Astrocyte (in vitro differentiated cells and primary cell): ENCODE data around the gene FAM120B. TPM values are rescaled to one million over a fixed set of nuclear protein-coding genes. Genes with fewer than 3 reads are reported as not detected.

Source experiments
- DNase-seq: peaks from one replicate; pipeline ENCODE4 v3.0.0-alpha.2; 2010; ENCODE audit warnings: low read depth
- FAIRE-seq: peaks from 2 replicates; lab custom pipeline; 2011; peaks lifted over from hg19 to GRCh38; lab: Jason Lieb, UNC
- H2AFZ ChIP-seq: 2 replicates; pipeline ENCODE4 v1.6.0; 2012; ENCODE audit warnings: low read depth, low read length, inconsistent platforms
- H3K27ac ChIP-seq: 2 replicates; pipeline ENCODE4 v1.5.1; 2011; ENCODE audit warnings: low read depth, low read length, inconsistent platforms
- H3K27me3 ChIP-seq: 2 replicates; pipeline ENCODE4 v1.6.0; 2011; ENCODE audit warnings: low read length, inconsistent platforms; ENCODE audit not compliant: insufficient read depth
- H3K36me3 ChIP-seq: 2 replicates; pipeline ENCODE4 v1.5.1; 2011; ENCODE audit warnings: low read length, inconsistent platforms; ENCODE audit not compliant: insufficient read depth
- H3K4me1 ChIP-seq: 2 replicates; pipeline ENCODE4 v1.5.1; 2011; ENCODE audit warnings: low read length, inconsistent platforms; ENCODE audit not compliant: insufficient read depth
- H3K4me2 ChIP-seq: 2 replicates; pipeline ENCODE4 v1.6.0; 2012; ENCODE audit warnings: low read length, inconsistent platforms
- H3K4me3 ChIP-seq: 2 replicates; pipeline ENCODE4 v1.5.1; 2011; ENCODE audit warnings: low read depth, mild to moderate bottlenecking, low read length, inconsistent platforms; ENCODE audit not compliant: insufficient read depth
- H3K79me2 ChIP-seq: 2 replicates; pipeline ENCODE4 v1.6.0; 2012; ENCODE audit warnings: mild to moderate bottlenecking, low read length, inconsistent platforms; ENCODE audit not compliant: insufficient read depth
- H3K9ac ChIP-seq: 2 replicates; pipeline ENCODE4 v1.6.0; 2012; ENCODE audit warnings: mild to moderate bottlenecking, low read length, inconsistent platforms
- H3K9me3 ChIP-seq: 2 replicates; pipeline ENCODE4 v1.5.1; 2012; ENCODE audit warnings: low read depth, mild to moderate bottlenecking, low read length, inconsistent platforms; ENCODE audit not compliant: insufficient read depth
- H4K20me1 ChIP-seq: 2 replicates; pipeline ENCODE4 v1.6.0; 2012; ENCODE audit warnings: low read length, inconsistent platforms; ENCODE audit not compliant: insufficient read depth
- H3K27ac Mint-ChIP-seq: one replicate; pipeline ENCODE4 v1.8.0; 2021; ENCODE audit warnings: mild to moderate bottlenecking, mixed read lengths; ENCODE audit not compliant: unreplicated experiment
- H3K27me3 Mint-ChIP-seq: one replicate; pipeline ENCODE4 v1.8.0; 2021; ENCODE audit warnings: low read depth, mixed read lengths; ENCODE audit not compliant: unreplicated experiment
- H3K36me3 Mint-ChIP-seq: one replicate; pipeline ENCODE4 v1.8.0; 2021; ENCODE audit warnings: low read depth, mixed read lengths; ENCODE audit not compliant: unreplicated experiment
- H3K4me1 Mint-ChIP-seq: one replicate; pipeline ENCODE4 v1.8.0; 2021; ENCODE audit warnings: low read depth, mixed read lengths; ENCODE audit not compliant: unreplicated experiment
- H3K4me3 Mint-ChIP-seq: one replicate; pipeline ENCODE4 v1.8.0; 2021; ENCODE audit warnings: mild to moderate bottlenecking, moderate library complexity, mixed read lengths; ENCODE audit not compliant: unreplicated experiment
- H3K9me3 Mint-ChIP-seq: one replicate; pipeline ENCODE4 v1.8.0; 2021; ENCODE audit warnings: mild to moderate bottlenecking, mixed read lengths; ENCODE audit not compliant: unreplicated experiment
- CTCF ChIP-seq: IDR thresholded peaks from 2 replicates; pipeline ENCODE4 v1.5.1; 2011; ENCODE audit warnings: low read depth, mild to moderate bottlenecking, inconsistent platforms, low read length, moderate library complexity; ENCODE audit not compliant: insufficient read depth
- EZH2 ChIP-seq: IDR thresholded peaks from 2 replicates; pipeline ENCODE4 v1.6.1; 2012; ENCODE audit warnings: mild to moderate bottlenecking, low read length, inconsistent platforms; ENCODE audit not compliant: insufficient read depth
- total RNA-seq: library from RNA; stranded (reverse); gene quantifications from 2 replicates; pipeline ENCODE4 v1.2.1, GENCODE V29; 2021

FAM120B gene
- total RNA-seq, 1 donor from 2014 or later: 29.8 TPM

GRCh38 chr6:170436209-170436809, 129.8 kb downstream of the FAM120B start:
- TF ChIP-seq CTCF: no peak
- TF ChIP-seq EZH2: no peak
- Histone ChIP-seq H3K4me1 (peaks cover 25% of the 10 kb centered on the region), H3K4me3 (no peak overlapping the region), H3K79me2 (no peaks in the 10 kb centered on the region), H2AFZ (no peak overlapping the region), H4K20me1 (no peaks in the 10 kb centered on the region), H3K9ac (no peak overlapping the region), H3K4me2 (no peak overlapping the region), H3K36me3 (no peaks in the 10 kb centered on the region), H3K9me3 (peaks cover 2% of the 10 kb centered on the region), H3K27ac (no peak overlapping the region), H3K27me3 (no peaks in the 10 kb centered on the region)
- H3K4me3 Mint-ChIP-seq: no peak overlapping the region
- DNase-seq (no peak), FAIRE-seq (no peak)
- H3K36me3 Mint-ChIP-seq: no peaks in the 10 kb centered on the region
- H3K9me3 Mint-ChIP-seq: no peaks in the 10 kb centered on the region
- no peaks in the 10 kb centered on the region for H3K27me3 Mint-ChIP-seq
- peaks cover 25% of the 10 kb centered on the region for H3K4me1 Mint-ChIP-seq
- no peak overlapping the region for H3K27ac Mint-ChIP-seq

- no peak for TF ChIP-seq CTCF
- TF ChIP-seq EZH2: no peak
- peak overlapping the region; percentile 45 for H3K4me3 ChIP-seq
- peak overlapping the region; percentile 74 for H2AFZ ChIP-seq
- peak overlapping the region; percentile 84 for H3K27ac ChIP-seq
- H3K9me3 Mint-ChIP-seq: no peaks in the 10 kb centered on the region
- peaks cover 25% of the 10 kb centered on the region for H3K4me1 ChIP-seq
- H3K79me2 ChIP-seq: no peaks in the 10 kb centered on the region
- no peaks in the 10 kb centered on the region for H4K20me1 ChIP-seq
- peaks cover 25% of the 10 kb centered on the region for H3K4me1 Mint-ChIP-seq
- peak; percentile 16 for DNase-seq
- H3K9me3 ChIP-seq: peaks cover 2% of the 10 kb centered on the region
- peak overlapping the region; percentile 98 for H3K27ac Mint-ChIP-seq
- H3K4me2 ChIP-seq: peak overlapping the region; percentile 80
- no peaks in the 10 kb centered on the region for H3K36me3 Mint-ChIP-seq
- FAIRE-seq: no peak
- no peak overlapping the region for H3K4me3 Mint-ChIP-seq
- H3K27me3 Mint-ChIP-seq: no peaks in the 10 kb centered on the region
- peak overlapping the region; percentile 81 for H3K9ac ChIP-seq
- H3K36me3 ChIP-seq: no peaks in the 10 kb centered on the region
- H3K27me3 ChIP-seq: no peaks in the 10 kb centered on the region
Observed at GRCh38 chr6:170437719-170438401, 131.3 kb downstream of the FAM120B start.

GRCh38 chr6:170438402-170438753, 131.8 kb downstream of the FAM120B start:
- peak overlapping the region; percentile 84 for H3K27ac ChIP-seq
- DNase-seq (peak; percentile 99), FAIRE-seq (peak; percentile 82)
- peak overlapping the region; percentile 81 for H3K9ac ChIP-seq
- H3K9me3 ChIP-seq: peaks cover 2% of the 10 kb centered on the region
- Mint-ChIP-seq H3K27ac (peak overlapping the region; percentile 98), H3K4me1 (peaks cover 25% of the 10 kb centered on the region), H3K4me3 (no peak overlapping the region), H3K36me3 (no peaks in the 10 kb centered on the region), H3K9me3 (no peaks in the 10 kb centered on the region), H3K27me3 (no peaks in the 10 kb centered on the region)
- peak overlapping the region; percentile 74 for H2AFZ ChIP-seq
- no peaks in the 10 kb centered on the region for H3K79me2 ChIP-seq
- H3K27me3 ChIP-seq: no peaks in the 10 kb centered on the region
- H3K4me2 ChIP-seq: peak overlapping the region; percentile 80
- H3K36me3 ChIP-seq: no peaks in the 10 kb centered on the region
- TF ChIP-seq EZH2 (no peak), CTCF (no peak)
- peaks cover 25% of the 10 kb centered on the region for H3K4me1 ChIP-seq
- H4K20me1 ChIP-seq: no peaks in the 10 kb centered on the region
- H3K4me3 ChIP-seq: peak overlapping the region; percentile 45
